Measurements from ENCODE around the gene POU2F1.

Gene POU2F1

GRCh38 chr1:167220537-167221125 is at the start of gene POU2F1:
TSS of gene POU2F1 (plus strand) at chr1:167220886. CDS start at chr1:167220898, 12 bp downstream.
- peak; percentile 99 for DNase-seq (ENCODE audit: low spot score)

GRCh38 chr1:167171286-167171929 is 49.3 kb upstream of the POU2F1 start:
- DNase-seq (ENCODE audit: low spot score): no peak

GRCh38 chr1:167173516-167174184 is 47.0 kb upstream of the POU2F1 start:
- DNase-seq (ENCODE audit: low spot score): no peak

GRCh38 chr1:167175901-167176300 is 44.8 kb upstream of the POU2F1 start:
- no peak for DNase-seq (ENCODE audit: low spot score)

GRCh38 chr1:167178831-167179230 is 41.9 kb upstream of the POU2F1 start:
- no peak for DNase-seq (ENCODE audit: low spot score)

- DNase-seq (ENCODE audit: low spot score): no peak
Observed at GRCh38 chr1:167182571-167183320, 37.9 kb upstream of the POU2F1 start.

- no peak for DNase-seq (ENCODE audit: low spot score)
Observed at GRCh38 chr1:167184081-167184480, 36.6 kb upstream of the POU2F1 start.

- DNase-seq (ENCODE audit: low spot score): no peak
Observed at GRCh38 chr1:167185062-167185461, 35.6 kb upstream of the POU2F1 start.

GRCh38 chr1:167185974-167186657 is 34.6 kb upstream of the POU2F1 start:
- DNase-seq (ENCODE audit: low spot score): no peak

- DNase-seq (ENCODE audit: low spot score): no peak
Observed at GRCh38 chr1:167186771-167187170, 33.9 kb upstream of the POU2F1 start.

- DNase-seq (ENCODE audit: low spot score): no peak
Observed at GRCh38 chr1:167190747-167191237, 29.9 kb upstream of the POU2F1 start.

GRCh38 chr1:167191958-167192357 is 28.7 kb upstream of the POU2F1 start:
- DNase-seq (ENCODE audit: low spot score): no peak

GRCh38 chr1:167194182-167194581 is 26.5 kb upstream of the POU2F1 start:
- no peak for DNase-seq (ENCODE audit: low spot score)

- no peak for DNase-seq (ENCODE audit: low spot score)
Observed at GRCh38 chr1:167196166-167196565, 24.5 kb upstream of the POU2F1 start.

- DNase-seq (ENCODE audit: low spot score): no peak
Observed at GRCh38 chr1:167197236-167197635, 23.4 kb upstream of the POU2F1 start.

GRCh38 chr1:167197692-167198091 is 23.0 kb upstream of the POU2F1 start:
- no peak for DNase-seq (ENCODE audit: low spot score)

- no peak for DNase-seq (ENCODE audit: low spot score)
Observed at GRCh38 chr1:167198518-167199133, 22.1 kb upstream of the POU2F1 start.

- DNase-seq (ENCODE audit: low spot score): no peak
Observed at GRCh38 chr1:167199656-167200055, 21.0 kb upstream of the POU2F1 start.

- DNase-seq (ENCODE audit: low spot score): no peak
Observed at GRCh38 chr1:167200272-167200671, 20.4 kb upstream of the POU2F1 start.

- no peak for DNase-seq (ENCODE audit: low spot score)
Observed at GRCh38 chr1:167200749-167201148, 19.9 kb upstream of the POU2F1 start.

- no peak for DNase-seq (ENCODE audit: low spot score)
Observed at GRCh38 chr1:167202049-167202448, 18.6 kb upstream of the POU2F1 start.

Data from hematopoietic multipotent progenitor cell treated with erythropoietin and hydrocortisone succinate and interleukin-3 and kit ligand, for 15 days (in vitro differentiated cells).